GM18519 (cell line): ENCODE results near the gene MPPED1.

Source experiments
- ATAC-seq: cut with Tn5 transposase; IDR thresholded peaks from one replicate; pipeline ENCODE4 v1.9.1; 2021; ENCODE audit warnings: mild to moderate bottlenecking, moderate library complexity; ENCODE audit not compliant: unreplicated experiment, low FRiP score

MPPED1 gene

DNA sequence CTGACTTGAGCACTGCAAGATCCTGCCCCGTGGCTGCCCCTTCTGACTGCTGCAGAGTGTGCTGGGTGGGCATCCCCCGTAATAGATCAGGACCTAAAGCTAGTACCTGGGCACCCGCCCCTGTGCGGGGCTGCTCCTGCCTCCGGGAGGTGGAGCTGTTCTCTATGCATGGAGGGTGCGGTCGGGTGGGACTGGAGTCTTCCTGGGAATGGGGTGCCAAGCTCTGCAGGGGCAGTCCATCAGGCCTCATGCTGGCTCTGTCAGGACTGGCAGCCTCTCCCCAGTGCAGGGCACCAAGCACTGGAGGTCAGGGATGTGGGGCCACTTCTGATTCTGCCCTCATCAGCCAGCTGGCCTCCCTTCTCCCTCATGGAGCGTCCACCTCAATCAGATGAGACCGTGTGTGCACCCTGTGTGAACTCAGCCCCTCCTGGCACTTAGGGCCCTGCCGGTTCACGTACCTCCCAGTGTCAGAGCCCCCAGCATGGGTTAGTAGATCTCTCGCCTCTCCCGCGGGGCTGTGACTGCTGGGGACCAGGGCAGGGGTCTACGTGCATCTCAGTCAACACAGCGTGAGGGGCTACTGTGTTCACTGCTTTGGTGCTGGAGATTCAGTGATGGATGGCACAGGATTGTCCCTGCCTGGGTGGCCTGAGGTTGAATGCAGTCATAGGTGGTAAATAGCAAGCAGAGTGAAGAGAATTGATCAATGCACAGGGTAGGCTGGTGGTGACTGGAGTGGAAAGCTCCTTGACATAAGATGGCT lies 30.8 kb downstream of the MPPED1 start:
- ATAC-seq: no peak

- no peak for ATAC-seq
Observed at GRCh38 chr22:43443152-43443471, 31.3 kb downstream of the MPPED1 start.

GRCh38 chr22:43446037-43446803 lies 34.4 kb downstream of the MPPED1 start:
- no peak for ATAC-seq

GRCh38 chr22:43446916-43447315 lies 35.1 kb downstream of the MPPED1 start:
- no peak for ATAC-seq

GRCh38 chr22:43447380-43447779 lies 35.6 kb downstream of the MPPED1 start:
- no peak for ATAC-seq

- ATAC-seq: no peak
Observed at GRCh38 chr22:43448048-43448447, 36.2 kb downstream of the MPPED1 start.

DNA sequence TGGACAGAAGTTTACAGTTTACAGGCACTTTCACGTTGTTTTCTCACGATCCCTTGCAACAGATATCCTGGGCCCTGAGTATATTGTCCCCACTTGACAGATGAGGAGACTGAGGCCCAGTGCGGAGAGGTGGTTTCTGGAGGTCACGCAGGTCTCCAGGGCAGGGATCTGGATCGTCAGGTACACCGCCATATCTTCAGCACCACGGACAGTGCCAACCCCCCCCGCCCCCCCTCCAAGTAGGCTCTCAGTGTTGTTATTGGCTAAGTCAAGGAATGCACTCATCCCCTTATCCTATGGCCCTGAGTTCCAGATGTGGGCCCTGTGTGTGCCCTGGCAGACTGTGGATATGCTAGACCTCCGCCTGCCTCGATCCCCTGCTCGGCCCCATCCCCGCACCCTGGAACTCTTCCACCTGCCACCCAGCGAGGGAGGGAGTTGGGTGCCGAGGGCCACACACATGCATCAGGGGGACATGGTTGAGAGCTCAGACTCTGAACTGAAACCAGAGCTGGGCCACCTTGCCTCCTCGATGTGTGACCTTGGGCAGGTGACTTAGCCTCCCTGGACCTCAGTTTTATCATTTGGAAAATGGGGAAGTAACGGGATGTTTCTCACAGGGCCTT lies 37.5 kb downstream of the MPPED1 start:
- no peak for ATAC-seq

- ATAC-seq: no peak
Observed at GRCh38 chr22:43449831-43450225, 38.0 kb downstream of the MPPED1 start.

DNA sequence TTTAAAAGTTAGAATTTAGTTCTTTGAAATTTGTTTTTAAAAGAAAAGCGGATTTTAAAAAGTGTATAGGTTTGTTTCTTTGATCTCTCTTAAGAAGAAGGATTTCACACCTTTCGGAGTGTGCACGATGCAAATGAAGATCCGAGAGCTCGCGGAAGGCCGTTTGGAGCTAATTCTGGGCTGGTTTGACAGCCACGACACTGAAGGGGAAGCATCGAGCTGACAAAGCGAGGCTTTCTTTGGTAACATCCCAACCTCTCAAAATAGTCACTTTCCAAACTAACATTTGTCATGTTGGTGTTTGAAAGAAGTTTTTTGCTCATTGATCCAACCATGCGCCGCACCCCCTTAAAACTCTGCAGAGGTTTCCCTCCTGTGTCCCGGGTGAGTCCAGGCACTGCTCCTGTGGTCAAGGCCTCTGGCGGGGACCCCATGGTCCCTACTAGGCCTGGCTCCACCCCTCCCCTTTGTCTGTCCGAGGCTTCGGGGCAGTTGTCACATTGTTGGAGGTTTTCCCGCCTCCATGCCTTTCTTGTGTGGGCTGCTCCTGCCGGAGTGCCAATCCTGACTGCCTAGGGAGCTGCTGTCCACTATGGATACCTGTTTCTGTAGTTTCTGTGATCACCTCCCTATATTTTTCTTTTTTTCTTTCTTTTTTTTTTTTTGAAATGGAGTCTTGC lies 39.7 kb downstream of the MPPED1 start:
- no peak for ATAC-seq

- no peak for ATAC-seq
Observed at GRCh38 chr22:43455846-43456245, 44.0 kb downstream of the MPPED1 start.

GRCh38 chr22:43457002-43457401 lies 45.2 kb downstream of the MPPED1 start:
- ATAC-seq: no peak

- ATAC-seq: no peak
Observed at GRCh38 chr22:43462701-43463100, 50.9 kb downstream of the MPPED1 start.

- no peak for ATAC-seq
Observed at GRCh38 chr22:43464809-43465208, 53.0 kb downstream of the MPPED1 start.

- ATAC-seq: no peak
Observed at GRCh38 chr22:43465291-43466015, 53.6 kb downstream of the MPPED1 start.

DNA sequence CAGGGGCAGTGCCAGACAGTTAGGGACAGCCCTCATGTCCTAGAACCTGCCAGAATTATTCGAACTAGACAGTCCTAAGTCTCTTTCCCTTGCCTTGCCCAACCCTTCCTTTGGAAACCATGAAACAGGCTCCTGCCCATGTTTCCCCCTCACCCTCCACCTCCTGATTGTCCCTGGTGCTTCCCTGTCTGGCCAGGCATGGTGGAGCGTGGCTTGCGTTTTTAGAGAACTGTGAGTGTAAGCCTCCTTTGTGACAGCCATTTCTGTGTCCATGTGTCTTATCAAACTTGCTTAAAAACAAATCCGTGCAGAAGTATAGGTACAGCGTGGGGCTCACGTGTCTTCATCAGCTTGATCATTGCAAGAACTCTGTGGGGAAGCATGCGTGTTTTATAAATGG lies 54.9 kb downstream of the MPPED1 start:
- ATAC-seq: no peak

- no peak for ATAC-seq
Observed at GRCh38 chr22:43467216-43467940, 55.6 kb downstream of the MPPED1 start.

- no peak for ATAC-seq
Observed at GRCh38 chr22:43470253-43470652, 58.4 kb downstream of the MPPED1 start.

GRCh38 chr22:43470941-43471585 lies 59.2 kb downstream of the MPPED1 start:
- ATAC-seq: no peak

- ATAC-seq: no peak
Observed at GRCh38 chr22:43471606-43472135, 59.9 kb downstream of the MPPED1 start.
